Measurements from ENCODE around the gene CCT8.

Gene CCT8

DNA sequence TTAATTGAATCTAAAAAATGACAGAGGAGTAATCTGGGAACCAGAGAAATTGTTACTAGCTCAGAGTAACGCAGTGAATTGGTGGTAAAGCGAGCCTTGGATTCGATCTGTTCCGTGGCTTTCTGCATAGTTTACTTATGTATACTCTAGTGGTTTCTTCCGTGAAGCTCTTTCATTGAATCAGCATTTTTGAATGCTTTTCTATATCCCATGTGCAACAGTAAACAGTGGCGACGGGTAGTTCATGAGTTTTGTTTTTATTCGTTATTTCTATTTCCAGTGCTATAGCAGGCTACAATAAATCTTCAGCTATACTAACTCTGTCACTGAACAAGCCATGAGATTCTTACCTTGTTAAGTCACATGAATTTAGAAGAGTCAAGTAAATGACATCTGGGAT is 42.5 kb upstream of the CCT8 start:
- Histone ChIP-seq H2AFZ (ENCODE audit: low read length) (no peak overlapping the region), H3K4me3 (ENCODE audit: low read length, poor library complexity, severe bottlenecking) (no peak overlapping the region)

DNA sequence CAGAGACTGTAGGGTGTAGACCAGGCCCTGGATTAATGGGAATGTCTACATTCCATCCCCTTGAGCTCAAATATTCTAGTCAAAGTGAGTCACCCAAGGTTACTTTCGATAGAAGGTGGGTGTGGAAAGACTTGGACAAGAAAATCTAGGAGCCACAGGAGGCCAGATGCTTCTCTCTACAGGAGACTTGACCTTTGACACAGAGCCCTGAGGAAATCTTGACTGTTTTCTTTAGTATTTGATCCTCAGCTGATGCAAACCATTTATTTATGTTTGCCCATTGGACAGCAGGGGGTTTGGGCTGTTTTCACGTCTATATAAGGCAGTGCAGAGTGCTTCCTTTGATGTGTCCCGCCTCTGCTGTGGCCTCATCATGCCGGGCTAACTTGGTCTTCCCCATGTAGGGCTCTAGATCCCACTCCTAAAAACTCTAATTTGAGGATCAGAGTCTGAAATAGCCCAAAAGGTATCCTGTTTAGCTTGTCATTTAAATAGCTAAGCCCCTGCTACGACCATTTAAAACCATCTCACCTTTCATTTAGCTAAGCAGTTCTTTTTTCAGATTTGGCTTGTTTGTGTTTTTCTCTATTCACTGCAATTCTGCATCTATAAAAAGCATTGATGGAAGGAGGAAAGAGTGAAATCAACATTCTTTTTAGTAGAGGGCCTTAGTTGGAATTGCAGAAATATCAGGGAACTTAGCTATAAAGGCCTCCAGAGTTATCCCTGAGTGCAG is 41.5 kb upstream of the CCT8 start:
- Histone ChIP-seq H3K9ac (ENCODE audit: low read depth, low read length, poor library complexity, severe bottlenecking) (no peak overlapping the region), H3F3A (ENCODE audit: low read depth) (no peaks in the 10 kb centered on the region), H3K4me3 (ENCODE audit: low read length, poor library complexity, severe bottlenecking) (no peak overlapping the region), H3K4me1 (ENCODE audit: insufficient read depth, low read length, poor library complexity, severe bottlenecking) (no peaks in the 10 kb centered on the region), H3K9me3 (ENCODE audit: insufficient read depth, low read depth, low read length) (no peaks in the 10 kb centered on the region), H4K20me1 (ENCODE audit: insufficient read depth, low read length, poor library complexity, severe bottlenecking) (no peaks in the 10 kb centered on the region), H3K27me3 (ENCODE audit: insufficient read depth, low read length, poor library complexity, severe bottlenecking) (no peaks in the 10 kb centered on the region), H3K79me2 (ENCODE audit: insufficient read depth, low read length) (no peaks in the 10 kb centered on the region), H3K36me3 (ENCODE audit: insufficient read depth, low read length) (no peaks in the 10 kb centered on the region), H2AFZ (ENCODE audit: low read length) (no peak overlapping the region), H3K9me2 (replicated peaks; ENCODE audit: low read depth, low read length) (no peaks in the 10 kb centered on the region), H3K4me2 (ENCODE audit: low read depth, low read length, poor library complexity, severe bottlenecking) (no peak overlapping the region)
- TF ChIP-seq EZH2phosphoT487 (IDR thresholded peaks at IDR 0.05; ENCODE audit: borderline replicate concordance) (no peak), CTCF (conservative IDR thresholded peaks at IDR 0.05; ENCODE audit: low read length) (no peak)

More for the DNA sequence above, 42.5 kb upstream of the CCT8 start:
- H3K36me3 ChIP-seq (ENCODE audit: insufficient read depth, low read length), result no peaks in the 10 kb centered on the region
- no peaks in the 10 kb centered on the region for H4K20me1 ChIP-seq (ENCODE audit: insufficient read depth, low read length, poor library complexity, severe bottlenecking)
- no peaks in the 10 kb centered on the region for H3K4me1 ChIP-seq (ENCODE audit: insufficient read depth, low read length, poor library complexity, severe bottlenecking)
- H3K9me2 ChIP-seq (replicated peaks; ENCODE audit: low read depth, low read length), result no peaks in the 10 kb centered on the region
- no peak overlapping the region for H3K4me2 ChIP-seq (ENCODE audit: low read depth, low read length, poor library complexity, severe bottlenecking)
- H3K9ac ChIP-seq (ENCODE audit: low read depth, low read length, poor library complexity, severe bottlenecking), result no peak overlapping the region
- H3F3A ChIP-seq (ENCODE audit: low read depth), result no peaks in the 10 kb centered on the region
- H3K79me2 ChIP-seq (ENCODE audit: insufficient read depth, low read length), result no peaks in the 10 kb centered on the region
- TF ChIP-seq EZH2phosphoT487 (IDR thresholded peaks at IDR 0.05; ENCODE audit: borderline replicate concordance) (no peak), CTCF (conservative IDR thresholded peaks at IDR 0.05; ENCODE audit: low read length) (no peak)
- H3K9me3 ChIP-seq (ENCODE audit: insufficient read depth, low read depth, low read length), result no peaks in the 10 kb centered on the region
- no peaks in the 10 kb centered on the region for H3K27me3 ChIP-seq (ENCODE audit: insufficient read depth, low read length, poor library complexity, severe bottlenecking)

DNA sequence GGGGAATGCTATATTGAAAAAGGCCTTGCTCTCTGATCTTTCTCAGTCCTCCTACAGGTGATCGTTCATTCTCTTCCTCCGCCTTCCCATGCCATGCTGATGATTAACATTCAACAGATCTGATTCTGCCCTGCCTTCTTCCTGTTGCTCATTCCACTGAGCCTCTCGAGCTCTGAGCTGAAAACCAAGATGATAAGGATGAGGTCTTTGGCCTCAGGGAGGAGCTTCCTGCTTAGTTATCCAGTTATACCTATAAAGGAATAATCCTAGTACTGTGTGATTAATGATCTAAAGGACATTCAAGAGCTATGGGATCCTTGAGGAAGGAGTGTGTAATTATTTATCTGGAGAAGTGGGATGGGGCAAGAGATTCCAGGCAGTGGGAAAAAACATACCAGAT is 31.8 kb upstream of the CCT8 start:
- H3K4me1 ChIP-seq (ENCODE audit: insufficient read depth, low read length, poor library complexity, severe bottlenecking), result no peaks in the 10 kb centered on the region
- no peak overlapping the region for H3K9ac ChIP-seq (ENCODE audit: low read depth, low read length, poor library complexity, severe bottlenecking)
- H3K9me3 ChIP-seq (ENCODE audit: insufficient read depth, low read depth, low read length), result no peaks in the 10 kb centered on the region
- no peaks in the 10 kb centered on the region for H4K20me1 ChIP-seq (ENCODE audit: insufficient read depth, low read length, poor library complexity, severe bottlenecking)
- H3K36me3 ChIP-seq (ENCODE audit: insufficient read depth, low read length), result no peaks in the 10 kb centered on the region
- no peaks in the 10 kb centered on the region for H3K9me2 ChIP-seq (replicated peaks; ENCODE audit: low read depth, low read length)
- no peaks in the 10 kb centered on the region for H3K79me2 ChIP-seq (ENCODE audit: insufficient read depth, low read length)
- no peak for TF ChIP-seq CTCF (conservative IDR thresholded peaks at IDR 0.05; ENCODE audit: low read length)
- no peak for TF ChIP-seq EZH2phosphoT487 (IDR thresholded peaks at IDR 0.05; ENCODE audit: borderline replicate concordance)
- H3K4me2 ChIP-seq (ENCODE audit: low read depth, low read length, poor library complexity, severe bottlenecking), result no peak overlapping the region
- H3F3A ChIP-seq (ENCODE audit: low read depth), result no peaks in the 10 kb centered on the region
- H3K4me3 ChIP-seq (ENCODE audit: low read length, poor library complexity, severe bottlenecking), result no peak overlapping the region
- H2AFZ ChIP-seq (ENCODE audit: low read length), result no peak overlapping the region
- no peaks in the 10 kb centered on the region for H3K27me3 ChIP-seq (ENCODE audit: insufficient read depth, low read length, poor library complexity, severe bottlenecking)

All from Loucy (cell line).